Effector memory CD8-positive, alpha-beta T cell (primary cell): ENCODE measurements around the gene CCSAP.
"Not testable (repeated sequence)": the region's sequence is repeated elsewhere in the genome, so short reads cannot be mapped to it uniquely, and the experiment has no call there.

Experiments used
- ATAC-seq: fragments of 150-1000 bp; cut with Tn5 transposase; replicated peaks from 2 replicates; pipeline ENCODE4 v1.10.0; 2021; ENCODE audit warnings: mild to moderate bottlenecking, moderate library complexity
- DNase-seq, 3 experiments: peaks; one replicate each; pipeline ENCODE4 v3.0.0; 2021
- H3K27ac Mint-ChIP-seq, 2 donors: one replicate each; pipeline ENCODE4 v1.8.0; 2022; ENCODE audit warnings: mild to moderate bottlenecking in 2 of 2, mixed read lengths in 2 of 2, moderate library complexity in 2 of 2
- H3K27me3 Mint-ChIP-seq, 2 donors: one replicate each; pipeline ENCODE4 v1.8.0; 2022; ENCODE audit warnings: mixed read lengths in 2 of 2
- H3K36me3 Mint-ChIP-seq: one replicate; pipeline ENCODE4 v1.8.0; 2022; ENCODE audit warnings: mild to moderate bottlenecking, moderate library complexity, mixed read lengths; ENCODE audit not compliant: insufficient read depth
- H3K4me1 Mint-ChIP-seq, 2 donors: one replicate each; pipeline ENCODE4 v1.8.0; 2022; ENCODE audit warnings: low read depth in 2 of 2, mixed read lengths in 2 of 2
- H3K4me3 Mint-ChIP-seq, 2 donors: one replicate each; pipeline ENCODE4 v1.8.0; 2022; ENCODE audit warnings: mild to moderate bottlenecking in 2 of 2, mixed read lengths in 2 of 2, moderate library complexity in 2 of 2
- H3K9me3 Mint-ChIP-seq, 2 donors: one replicate each; pipeline ENCODE4 v1.8.0; 2022; ENCODE audit warnings: mixed read lengths in 2 of 2

CCSAP gene

GRCh38 chr1:229305392-229305791, 37.5 kb downstream of the CCSAP start:
- H3K27me3 Mint-ChIP-seq, result no peaks in the 10 kb centered on the region
- peaks cover 7 to 12% of the 10 kb centered on the region in 2 donors for H3K4me1 Mint-ChIP-seq
- no peak overlapping the region for H3K27ac Mint-ChIP-seq
- ATAC-seq, result no peak
- H3K4me3 Mint-ChIP-seq, result no peak overlapping the region
- H3K9me3 Mint-ChIP-seq, result no peaks in the 10 kb centered on the region
- no peak for DNase-seq
- H3K36me3 Mint-ChIP-seq, result peaks cover 54% of the 10 kb centered on the region

DNA sequence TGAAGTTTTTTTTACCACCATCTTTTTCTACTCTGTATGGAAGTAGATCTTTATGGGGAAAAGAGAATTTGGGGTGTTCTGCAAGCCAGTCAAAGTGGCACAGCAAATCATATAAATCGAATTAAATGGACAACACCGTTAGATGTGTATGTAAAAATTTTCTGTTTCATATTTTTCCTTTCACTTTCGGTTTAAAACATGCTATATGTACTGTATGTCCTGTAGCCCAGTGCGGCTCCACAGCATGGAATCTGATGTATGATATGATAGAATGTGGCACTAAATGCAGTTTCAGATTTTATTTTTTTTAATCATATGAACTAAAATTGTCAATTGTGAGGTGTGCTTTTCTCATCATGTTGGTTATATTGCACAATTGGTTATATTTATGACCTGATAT, 39.0 kb downstream of the CCSAP start:
- no peaks in the 10 kb centered on the region for H3K27me3 Mint-ChIP-seq
- peak overlapping the region in 1 of 2 donors; percentile 30 for H3K27ac Mint-ChIP-seq
- DNase-seq (no peak), ATAC-seq (no peak)
- H3K4me3 Mint-ChIP-seq, result no peak overlapping the region
- peaks cover 7 to 15% of the 10 kb centered on the region in 2 donors for H3K4me1 Mint-ChIP-seq
- peaks cover 58% of the 10 kb centered on the region for H3K36me3 Mint-ChIP-seq
- H3K9me3 Mint-ChIP-seq, result no peaks in the 10 kb centered on the region

DNA sequence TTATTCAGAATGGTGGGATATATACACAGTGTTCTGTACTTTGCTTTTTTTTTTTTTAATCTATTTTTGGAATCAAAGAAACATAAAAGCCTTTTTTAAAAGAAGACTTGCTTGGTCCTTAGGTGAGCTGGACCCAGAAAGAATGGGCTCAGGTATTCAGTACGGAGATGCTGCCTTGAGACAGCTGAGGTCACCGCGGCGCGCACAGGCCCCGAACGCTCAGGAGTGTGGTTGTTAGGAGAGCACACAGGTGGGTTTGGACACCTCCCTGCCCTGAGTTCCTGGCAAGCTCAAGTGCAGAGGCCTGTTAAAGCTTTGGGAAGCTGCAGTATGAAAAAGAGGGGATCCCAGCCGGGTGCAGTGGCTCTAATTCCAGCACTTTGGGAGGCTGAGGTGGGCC, 40.1 kb downstream of the CCSAP start:
- H3K36me3 Mint-ChIP-seq, result peaks cover 53% of the 10 kb centered on the region
- H3K27ac Mint-ChIP-seq, result peak overlapping the region in 1 of 2 donors; percentile 30

DNA sequence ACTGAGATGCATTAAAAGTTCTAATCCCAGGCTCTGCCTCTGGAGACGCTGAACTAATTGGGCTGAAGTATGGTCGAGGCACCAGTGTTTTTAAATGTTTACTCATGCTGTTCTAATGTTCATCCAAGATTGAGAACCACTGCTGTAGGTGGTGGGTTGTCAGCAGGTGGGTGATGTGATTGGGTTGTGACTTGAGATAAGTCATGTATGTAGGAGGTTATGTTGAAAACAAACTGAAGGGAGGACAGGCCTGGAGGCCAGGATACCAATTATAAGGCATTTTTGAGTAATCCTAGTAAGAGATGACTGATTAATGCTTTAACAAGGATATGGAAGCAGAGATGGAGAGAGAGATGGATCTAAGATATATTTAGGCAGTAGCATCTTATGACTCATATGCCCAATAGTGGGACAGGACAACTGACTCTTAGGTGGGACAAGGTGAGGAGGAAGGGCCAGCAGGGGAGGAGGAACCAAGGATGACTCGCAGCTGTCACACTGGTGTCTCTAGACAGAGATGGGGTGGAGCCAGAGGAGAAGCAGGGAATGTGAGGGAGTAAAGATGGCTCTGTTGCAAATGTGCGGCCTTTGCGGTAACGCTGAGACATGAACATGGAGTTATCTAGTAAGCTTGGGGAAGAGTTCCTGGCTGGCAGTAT, 42.6 kb downstream of the CCSAP start:
- Mint-ChIP-seq H3K27me3 (no peaks in the 10 kb centered on the region), H3K36me3 (peaks cover 50% of the 10 kb centered on the region), H3K4me3 (no peak overlapping the region), H3K4me1 (peaks cover 5 to 15% of the 10 kb centered on the region in 2 donors), H3K9me3 (no peaks in the 10 kb centered on the region), H3K27ac (peak overlapping the region in 1 of 2 donors; percentile 3)
- DNase-seq, result no peak
- no peak for ATAC-seq

More for the DNA sequence above, 40.1 kb downstream of the CCSAP start:
- Mint-ChIP-seq H3K27me3 (no peaks in the 10 kb centered on the region), H3K9me3 (no peaks in the 10 kb centered on the region), H3K4me3 (peak overlapping the region in 1 of 2 donors; percentile 9), H3K4me1 (peaks cover 2 to 15% of the 10 kb centered on the region in 2 donors)
- DNase-seq (no peak), ATAC-seq (no peak)

GRCh38 chr1:229298887-229299503, 43.9 kb downstream of the CCSAP start:
- Mint-ChIP-seq H3K4me1 (peaks cover 6 to 19% of the 10 kb centered on the region in 2 donors), H3K4me3 (no peak overlapping the region), H3K27me3 (no peaks in the 10 kb centered on the region), H3K36me3 (peaks cover 38% of the 10 kb centered on the region), H3K27ac (no peak overlapping the region), H3K9me3 (no peaks in the 10 kb centered on the region)
- no peak for ATAC-seq
- DNase-seq, result no peak

DNA sequence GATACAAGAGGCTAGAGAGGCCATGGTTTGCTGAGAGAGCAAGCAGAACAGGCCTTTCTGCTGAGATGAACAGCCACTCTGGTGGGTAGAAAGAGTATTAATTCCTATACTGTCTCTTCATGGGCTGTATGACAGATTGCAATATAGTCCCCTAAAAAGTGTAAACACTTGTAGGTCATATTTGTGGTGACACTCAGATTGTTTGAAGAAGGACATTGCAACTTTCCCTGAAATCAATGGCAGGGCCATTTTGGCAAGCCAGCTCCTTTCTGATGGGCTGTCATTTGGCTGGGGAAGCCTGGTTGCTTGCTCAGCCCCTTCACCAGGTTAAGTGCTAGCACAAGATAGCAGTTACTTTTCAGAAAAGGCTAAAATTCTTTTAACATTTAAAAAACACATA, 44.4 kb downstream of the CCSAP start:
- peaks cover 6 to 20% of the 10 kb centered on the region in 2 donors for H3K4me1 Mint-ChIP-seq
- no peak overlapping the region for H3K27ac Mint-ChIP-seq
- DNase-seq (no peak), ATAC-seq (no peak)
- no peak overlapping the region for H3K4me3 Mint-ChIP-seq
- H3K36me3 Mint-ChIP-seq, result peaks cover 32% of the 10 kb centered on the region
- no peaks in the 10 kb centered on the region for H3K9me3 Mint-ChIP-seq
- H3K27me3 Mint-ChIP-seq, result no peaks in the 10 kb centered on the region

GRCh38 chr1:229297746-229298145, 45.1 kb downstream of the CCSAP start:
- peaks cover 5 to 20% of the 10 kb centered on the region in 2 donors for H3K4me1 Mint-ChIP-seq
- H3K27me3 Mint-ChIP-seq, result no peaks in the 10 kb centered on the region
- H3K36me3 Mint-ChIP-seq, result peaks cover 29% of the 10 kb centered on the region
- no peaks in the 10 kb centered on the region for H3K9me3 Mint-ChIP-seq
- ATAC-seq, result no peak
- no peak overlapping the region for H3K27ac Mint-ChIP-seq
- no peak for DNase-seq
- no peak overlapping the region for H3K4me3 Mint-ChIP-seq

DNA sequence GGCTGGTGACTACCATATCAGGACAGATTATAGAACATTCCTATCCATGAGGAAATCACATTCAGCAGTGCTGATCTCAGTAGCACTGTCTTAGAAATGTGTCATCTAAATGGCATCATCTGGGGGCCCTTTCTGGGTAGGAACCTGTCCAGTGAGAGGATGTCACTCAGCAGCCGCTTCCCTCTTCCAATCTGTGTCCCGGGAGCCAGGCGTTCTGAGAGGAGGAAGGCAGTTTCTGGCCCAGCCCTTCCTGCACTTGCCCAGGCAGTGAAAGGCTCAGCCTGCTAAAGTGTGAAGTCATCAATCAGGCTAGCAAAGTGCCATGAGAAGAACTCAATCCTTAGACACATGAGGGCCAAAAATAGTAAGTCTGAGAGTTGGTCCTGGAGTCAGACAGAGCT, 46.3 kb downstream of the CCSAP start:
- H3K4me1 Mint-ChIP-seq, result peaks cover 4 to 20% of the 10 kb centered on the region in 2 donors
- H3K27ac Mint-ChIP-seq, result peak overlapping the region in 1 of 2 donors; percentile 53
- peaks cover 28% of the 10 kb centered on the region for H3K36me3 Mint-ChIP-seq
- H3K27me3 Mint-ChIP-seq, result no peaks in the 10 kb centered on the region
- peaks cover 0 to under 1% of the 10 kb centered on the region in 2 donors for H3K9me3 Mint-ChIP-seq
- ATAC-seq (no peak), DNase-seq (no peak)
- H3K4me3 Mint-ChIP-seq, result no peak overlapping the region

- Mint-ChIP-seq H3K4me3 (no peak overlapping the region), H3K9me3 (peaks cover 0 to 2% of the 10 kb centered on the region in 2 donors), H3K27me3 (no peaks in the 10 kb centered on the region), H3K27ac (no peak overlapping the region), H3K4me1 (peaks cover 5 to 17% of the 10 kb centered on the region in 2 donors), H3K36me3 (peaks cover 27% of the 10 kb centered on the region)
- ATAC-seq (no peak), DNase-seq (no peak)
Measured at GRCh38 chr1:229295745-229296144, 47.1 kb downstream of the CCSAP start.

GRCh38 chr1:229293528-229294204, 49.2 kb downstream of the CCSAP start:
- Mint-ChIP-seq H3K4me1 (peaks cover 7 to 15% of the 10 kb centered on the region in 2 donors), H3K36me3 (peaks cover 20% of the 10 kb centered on the region), H3K27me3 (no peaks in the 10 kb centered on the region), H3K27ac (peak overlapping the region in 1 of 2 donors; percentile 80), H3K4me3 (no peak overlapping the region), H3K9me3 (peaks cover 0 to 2% of the 10 kb centered on the region in 2 donors)
- DNase-seq, result no peak
- ATAC-seq, result no peak

DNA sequence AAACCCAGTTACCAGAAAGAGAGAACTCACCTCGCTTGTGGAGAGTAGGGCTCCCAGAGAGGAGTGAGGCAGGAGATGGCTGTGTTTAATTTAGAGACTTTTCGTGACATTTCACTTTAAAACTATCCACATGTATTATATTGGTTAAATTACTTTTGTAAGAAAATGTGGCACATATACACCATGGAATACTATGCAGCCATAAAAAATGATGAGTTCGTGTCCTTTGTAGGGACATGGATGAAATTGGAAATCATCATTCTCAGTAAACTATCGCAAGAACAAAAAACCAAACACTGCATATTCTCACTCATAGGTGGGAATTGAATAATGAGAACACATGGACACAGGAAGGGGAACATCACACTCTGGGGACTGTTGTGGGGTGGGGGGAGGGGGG, 51.2 kb downstream of the CCSAP start:
- H3K4me3 Mint-ChIP-seq, H3K9me3 Mint-ChIP-seq, ATAC-seq, DNase-seq, H3K27me3 Mint-ChIP-seq, H3K27ac Mint-ChIP-seq: not testable (repeated sequence)
- Mint-ChIP-seq H3K4me1 (peaks cover 17 to 26% of the 10 kb centered on the region in 2 donors), H3K36me3 (peaks cover 15% of the 10 kb centered on the region)

DNA sequence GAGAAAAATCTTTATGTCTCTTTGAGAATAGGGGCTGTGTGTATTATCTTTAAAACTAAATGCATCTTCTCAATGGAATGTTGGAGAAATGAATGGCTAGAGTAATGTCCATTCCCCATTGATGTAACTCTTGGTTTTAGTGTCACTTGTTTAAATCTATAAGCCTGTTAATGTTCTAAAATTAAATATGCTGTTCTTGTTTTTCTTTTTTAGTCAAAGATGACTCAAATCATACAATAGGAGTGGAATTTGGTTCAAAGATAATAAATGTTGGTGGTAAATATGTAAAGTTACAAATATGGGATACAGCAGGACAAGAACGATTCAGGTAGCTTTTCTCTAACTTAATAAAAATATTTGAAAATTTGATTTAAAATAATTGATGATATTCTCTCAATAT, 54.3 kb downstream of the CCSAP start:
- no peak for ATAC-seq
- Mint-ChIP-seq H3K36me3 (peaks cover 15% of the 10 kb centered on the region), H3K4me3 (no peak overlapping the region), H3K9me3 (peaks cover 0 to 2% of the 10 kb centered on the region in 2 donors), H3K27me3 (no peaks in the 10 kb centered on the region), H3K4me1 (peaks cover 25 to 36% of the 10 kb centered on the region in 2 donors), H3K27ac (no peak overlapping the region)
- no peak for DNase-seq

GRCh38 chr1:229287267-229287666, 55.6 kb downstream of the CCSAP start:
- Mint-ChIP-seq H3K27me3 (no peaks in the 10 kb centered on the region), H3K4me3 (no peak overlapping the region), H3K36me3 (peaks cover 15% of the 10 kb centered on the region), H3K27ac (peak overlapping the region in 1 of 2 donors; percentile 41), H3K4me1 (peaks cover 33 to 47% of the 10 kb centered on the region in 2 donors), H3K9me3 (peaks cover 0 to 2% of the 10 kb centered on the region in 2 donors)
- no peak for ATAC-seq
- no peak for DNase-seq
